BLaER1 treated with 17β-estradiol and CSF1 and Interleukin-3, amounts not matched to agents 10 nM and 100 nM (cell line): ENCODE measurements around the gene MAP2.

ENCODE experiments used
- H3K27ac ChIP-seq, 11 experiments: shearing (Covaris generic); formaldehyde crosslinking; 2 replicates each; pipeline ENCODE4 v1.8.1; 2022
- H3K27me3 ChIP-seq, 11 experiments: shearing (Covaris generic); formaldehyde crosslinking; 2 replicates each; pipeline ENCODE4 v1.8.1; 2022
- H3K36me3 ChIP-seq, 11 experiments: shearing (Covaris generic); formaldehyde crosslinking; 2 replicates each; pipeline ENCODE4 v1.8.1; 2022
- H3K4me1 ChIP-seq, 10 experiments: shearing (Covaris generic); formaldehyde crosslinking; 2 replicates each; pipeline ENCODE4 v1.8.1; 2022
- H3K4me2 ChIP-seq, 11 experiments: shearing (Covaris generic); formaldehyde crosslinking; 2 replicates each; pipeline ENCODE4 v1.8.1; 2022
- H3K4me3 ChIP-seq, 10 experiments: shearing (Covaris generic); formaldehyde crosslinking; 2 replicates each; pipeline ENCODE4 v1.8.1; 2022
- H3K9ac ChIP-seq, 11 experiments: shearing (Covaris generic); formaldehyde crosslinking; 2 replicates each; pipeline ENCODE4 v1.8.1; 2022
- H3K9me3 ChIP-seq, 11 experiments: shearing (Covaris generic); formaldehyde crosslinking; replicated peaks in 1 of 11; 2 replicates each; pipeline ENCODE4 v1.8.1; 2022
- H4K20me1 ChIP-seq, 11 experiments: shearing (Covaris generic); formaldehyde crosslinking; 2 replicates each; pipeline ENCODE4 v1.8.1; 2022
- Cebpa-rat ChIP-seq, 11 experiments: shearing (Covaris generic); IDR thresholded peaks; 2 replicates each; pipeline ENCODE4 v1.8.1; 2022

MAP2 gene

GRCh38 chr2:209505410-209505809, 81.6 kb downstream of the MAP2 start:
- H3K9me3 ChIP-seq = no peaks in the 10 kb centered on the region
- H3K4me2 ChIP-seq = no peak overlapping the region
- H4K20me1 ChIP-seq = no peaks in the 10 kb centered on the region
- no peak for TF ChIP-seq Cebpa-rat (IDR thresholded peaks at IDR 0.05)
- no peak overlapping the region for H3K4me3 ChIP-seq
- H3K4me1 ChIP-seq = no peaks in the 10 kb centered on the region
- no peaks in the 10 kb centered on the region for H3K27me3 ChIP-seq
- no peak overlapping the region for H3K27ac ChIP-seq
- no peaks in the 10 kb centered on the region for H3K36me3 ChIP-seq
- no peak overlapping the region for H3K9ac ChIP-seq

- peaks cover 7 to 10% (median 8%) of the 10 kb centered on the region in 10 experiments for H3K4me1 ChIP-seq
- no peaks in the 10 kb centered on the region for H3K27me3 ChIP-seq
- H4K20me1 ChIP-seq = no peaks in the 10 kb centered on the region
- no peak overlapping the region for H3K9ac ChIP-seq
- TF ChIP-seq Cebpa-rat (IDR thresholded peaks at IDR 0.05) = no peak
- no peak overlapping the region for H3K27ac ChIP-seq
- no peak overlapping the region for H3K4me3 ChIP-seq
- no peak overlapping the region for H3K4me2 ChIP-seq
- H3K9me3 ChIP-seq = no peaks in the 10 kb centered on the region
- no peaks in the 10 kb centered on the region for H3K36me3 ChIP-seq
Measured at GRCh38 chr2:209508255-209508654, 84.4 kb downstream of the MAP2 start.

GRCh38 chr2:209511637-209512036, 87.8 kb downstream of the MAP2 start:
- H3K4me3 ChIP-seq = no peak overlapping the region
- TF ChIP-seq Cebpa-rat (IDR thresholded peaks at IDR 0.05) = no peak
- H3K9ac ChIP-seq = no peak overlapping the region
- H3K36me3 ChIP-seq = no peaks in the 10 kb centered on the region
- no peak overlapping the region for H3K27ac ChIP-seq
- 0 out of 22 replicates have a peak, but pooled peaks cover 0 to 4% (median 0%) of the 10 kb centered on the region in 11 experiments for H3K9me3 ChIP-seq
- no peak overlapping the region for H3K4me2 ChIP-seq
- no peaks in the 10 kb centered on the region for H4K20me1 ChIP-seq
- no peaks in the 10 kb centered on the region for H3K27me3 ChIP-seq
- peaks cover 8 to 16% (median 13%) of the 10 kb centered on the region in 10 experiments for H3K4me1 ChIP-seq

GRCh38 chr2:209512971-209513370, 89.1 kb downstream of the MAP2 start:
- TF ChIP-seq Cebpa-rat (IDR thresholded peaks at IDR 0.05) = peak in 3 of 11 experiments; percentile 12 to 48 (median 22); a peak in 2 of 22 replicates
- H3K4me2 ChIP-seq = peak overlapping the region; percentile 33 to 73 (median 58)
- H3K27ac ChIP-seq = peak overlapping the region in 8 of 11 experiments; percentile 34 to 65 (median 51); a peak in 15 of 22 replicates
- H3K4me3 ChIP-seq = no peak overlapping the region
- H4K20me1 ChIP-seq = no peaks in the 10 kb centered on the region
- peaks cover 8 to 16% (median 13%) of the 10 kb centered on the region in 10 experiments for H3K4me1 ChIP-seq
- no peaks in the 10 kb centered on the region for H3K27me3 ChIP-seq
- 0 out of 22 replicates have a peak, but pooled peaks cover 0 to 4% (median 0%) of the 10 kb centered on the region in 11 experiments for H3K9me3 ChIP-seq
- no peak overlapping the region for H3K9ac ChIP-seq
- H3K36me3 ChIP-seq = no peaks in the 10 kb centered on the region

GRCh38 chr2:209517436-209517835, 93.6 kb downstream of the MAP2 start:
- H3K36me3 ChIP-seq = no peaks in the 10 kb centered on the region
- no peak overlapping the region for H3K4me2 ChIP-seq
- no peak for TF ChIP-seq Cebpa-rat (IDR thresholded peaks at IDR 0.05)

GRCh38 chr2:209519271-209519670, 95.4 kb downstream of the MAP2 start:
- H3K4me3 ChIP-seq = no peak overlapping the region
- H3K27me3 ChIP-seq = no peaks in the 10 kb centered on the region

More at GRCh38 chr2:209517436-209517835, 93.6 kb downstream of the MAP2 start:
- no peak overlapping the region for H3K9ac ChIP-seq
- H3K27ac ChIP-seq = no peak overlapping the region
- no peaks in the 10 kb centered on the region for H3K27me3 ChIP-seq
- H4K20me1 ChIP-seq = no peaks in the 10 kb centered on the region
- 0 out of 22 replicates have a peak, but pooled peaks cover 0 to 4% (median 0%) of the 10 kb centered on the region in 11 experiments for H3K9me3 ChIP-seq
- H3K4me1 ChIP-seq = peaks cover 8 to 14% (median 13%) of the 10 kb centered on the region in 10 experiments
- no peak overlapping the region for H3K4me3 ChIP-seq

GRCh38 chr2:209519906-209520305, 96.1 kb downstream of the MAP2 start:
- Histone ChIP-seq H4K20me1 (no peaks in the 10 kb centered on the region), H3K4me2 (no peak overlapping the region), H3K4me1 (peaks cover 15 to 27% (median 22%) of the 10 kb centered on the region in 10 experiments), H3K9ac (no peak overlapping the region), H3K4me3 (no peak overlapping the region), H3K27me3 (no peaks in the 10 kb centered on the region), H3K9me3 (0 out of 22 replicates have a peak, but pooled peaks cover 0 to 4% (median 0%) of the 10 kb centered on the region in 11 experiments), H3K27ac (no peak overlapping the region), H3K36me3 (no peaks in the 10 kb centered on the region)
- TF ChIP-seq Cebpa-rat (IDR thresholded peaks at IDR 0.05) = no peak

More at GRCh38 chr2:209519271-209519670, 95.4 kb downstream of the MAP2 start:
- Histone ChIP-seq H3K9ac (no peak overlapping the region), H3K4me2 (no peak overlapping the region), H3K4me1 (peaks cover 10 to 20% (median 16%) of the 10 kb centered on the region in 10 experiments), H3K36me3 (no peaks in the 10 kb centered on the region), H3K27ac (no peak overlapping the region), H3K9me3 (0 out of 22 replicates have a peak, but pooled peaks cover 0 to 4% (median 0%) of the 10 kb centered on the region in 11 experiments), H4K20me1 (no peaks in the 10 kb centered on the region)
- no peak for TF ChIP-seq Cebpa-rat (IDR thresholded peaks at IDR 0.05)

- H3K27ac ChIP-seq = peak overlapping the region in 7 of 11 experiments; percentile 1 to 85 (median 80); a peak in 9 of 22 replicates
- no peaks in the 10 kb centered on the region for H4K20me1 ChIP-seq
- H3K4me3 ChIP-seq = no peak overlapping the region
- peaks cover 37 to 57% (median 51%) of the 10 kb centered on the region in 10 experiments for H3K4me1 ChIP-seq
- TF ChIP-seq Cebpa-rat (IDR thresholded peaks at IDR 0.05) = no peak
- peak overlapping the region; percentile 29 to 95 (median 78) for H3K4me2 ChIP-seq
- H3K9me3 ChIP-seq = no peaks in the 10 kb centered on the region
- no peak overlapping the region for H3K9ac ChIP-seq
- H3K36me3 ChIP-seq = no peaks in the 10 kb centered on the region
- no peaks in the 10 kb centered on the region for H3K27me3 ChIP-seq
Measured at GRCh38 chr2:209523041-209523740, 99.3 kb downstream of the MAP2 start.

GRCh38 chr2:209523867-209524266, 100.0 kb downstream of the MAP2 start:
- H3K9me3 ChIP-seq = no peaks in the 10 kb centered on the region
- peaks cover 37 to 57% (median 51%) of the 10 kb centered on the region in 10 experiments for H3K4me1 ChIP-seq
- TF ChIP-seq Cebpa-rat (IDR thresholded peaks at IDR 0.05) = no peak
- no peaks in the 10 kb centered on the region for H4K20me1 ChIP-seq
- no peaks in the 10 kb centered on the region for H3K36me3 ChIP-seq
- H3K4me2 ChIP-seq = peak overlapping the region; percentile 29 to 95 (median 78); a peak in 17 of 22 replicates
- no peaks in the 10 kb centered on the region for H3K27me3 ChIP-seq
- H3K4me3 ChIP-seq = no peak overlapping the region
- no peak overlapping the region for H3K9ac ChIP-seq
- H3K27ac ChIP-seq = peak overlapping the region in 7 of 11 experiments; percentile 1 to 85 (median 80); a peak in 10 of 22 replicates
